HCT116 (cell line): ENCODE results near the gene TACR2. TPM values are rescaled to one million over a fixed set of nuclear protein-coding genes. Genes with fewer than 3 reads are reported as not detected.

ENCODE experiments used
- ATAC-seq: fragments of 200-7000 bp; cut with Tn5 transposase; 2 replicates; pipeline ENCODE4 v1.9.1; 2020; ENCODE audit warnings: mild to moderate bottlenecking, moderate library complexity
- BruUV-seq: library from RNA; stranded (reverse); fragments of 400-500 nt; replicated peaks from 2 replicates; lab custom pipeline; 2021; lab: Mats Ljungman, UMichigan
- CTCF ChIA-PET: fragments of 300-600 bp; sonication (Branson Sonifier 250); formaldehyde crosslinking; loops from one replicate; lab custom pipeline; 2021; ENCODE audit warnings: antibody characterized with exemption; lab: Charles Lee
- POLR2A ChIA-PET: fragments of 300-600, 350-600 bp; sonication (Branson Sonifier 250); formaldehyde crosslinking; loops from one replicate; lab custom pipeline; 2021; ENCODE audit warnings: antibody characterized with exemption; lab: Charles Lee
- RAD21 ChIA-PET, 2 experiments: fragments of 300-600 bp; sonication (Branson Sonifier 250); formaldehyde crosslinking; loops; one replicate each; lab custom pipeline; 2023; ENCODE audit warnings: low total read pairs in 2 of 2; ENCODE audit not compliant: uncharacterized antibody in 2 of 2, unreplicated experiment in 2 of 2, low non-redundant PET in 1 of 2; lab: Charles Lee
- DNase-seq: peaks from one replicate; pipeline ENCODE4 v3.0.0-alpha.2; 2010; ENCODE audit warnings: low read depth, low spot score
- H2AFZ ChIP-seq: fragments of 200-600 bp; shearing (Covaris generic), sonication (generic); 2 replicates; pipeline ENCODE4 v1.6.1; 2017; ENCODE audit warnings: low read depth, mixed run types, mixed read lengths, antibody characterized with exemption, low read length; ENCODE audit not compliant: poor library complexity, severe bottlenecking
- H3K27ac ChIP-seq: 2 replicates; pipeline ENCODE4 v1.5.1; 2012; ENCODE audit warnings: low read depth, low read length
- H3K27me3 ChIP-seq: fragments of 200-600 bp; sonication (generic); 2 replicates; pipeline ENCODE4 v1.6.1; 2016; ENCODE audit warnings: mixed run types, low read length, mixed read lengths; ENCODE audit not compliant: insufficient read depth
- H3K36me3 ChIP-seq, 2 experiments: fragments of 200-500 bp in 1 of 2; fragments of 200-600 bp in 1 of 2; sonication (Bioruptor generic) in 1 of 2; sonication (generic) in 1 of 2; 2 replicates each; pipeline versions ENCODE4 v1.5.1 to v1.6.1; 2014 to 2016; ENCODE audit warnings: low read length in 2 of 2, inconsistent platforms in 1 of 2, mixed read lengths in 1 of 2, mixed run types in 1 of 2; ENCODE audit not compliant: insufficient read depth in 2 of 2, control insufficient read depth in 1 of 2
- H3K4me1 ChIP-seq, 2 experiments: fragments of 200-600 bp in 1 of 2; sonication (generic) in 1 of 2; 2 replicates each; pipeline versions ENCODE4 v1.5.1 to v1.6.1; 2012 to 2017; ENCODE audit warnings: low read length in 2 of 2, inconsistent platforms in 1 of 2, mild to moderate bottlenecking in 1 of 2, mixed read lengths in 1 of 2, mixed run types in 1 of 2, moderate library complexity in 1 of 2; ENCODE audit not compliant: insufficient read depth in 2 of 2, control insufficient read depth in 1 of 2
- H3K4me2 ChIP-seq: fragments of 200-600 bp; sonication (generic); 2 replicates; pipeline ENCODE4 v1.6.1; 2017; ENCODE audit warnings: mixed run types, low read length, mixed read lengths
- H3K4me3 ChIP-seq, 2 experiments: fragments of 200-600 bp in 1 of 2; sonication (generic) in 1 of 2; replicated peaks in 1 of 2; 2 replicates each; pipeline ENCODE4 v1.5.1; 2011 to 2016; ENCODE audit warnings: low read length in 2 of 2, control low read depth in 1 of 2, low read depth in 1 of 2, mild to moderate bottlenecking in 1 of 2, mixed read lengths in 1 of 2, mixed run types in 1 of 2
- H3K79me2 ChIP-seq: fragments of 200-600 bp; sonication (generic); 2 replicates; pipeline ENCODE4 v1.6.1; 2017; ENCODE audit warnings: mild to moderate bottlenecking, mixed run types, low read length, moderate library complexity, mixed read lengths; ENCODE audit not compliant: insufficient read depth
- H3K9ac ChIP-seq: fragments of 200-600 bp; sonication (generic); 2 replicates; pipeline ENCODE4 v1.6.1; 2016; ENCODE audit warnings: low read length, mixed read lengths
- H3K9me2 ChIP-seq: fragments of 200-600 bp; sonication (generic), shearing (Covaris generic); 2 replicates; pipeline ENCODE4 v1.6.1; 2017; ENCODE audit warnings: mixed run types, mild to moderate bottlenecking, moderate library complexity; ENCODE audit not compliant: insufficient read depth
- H3K9me3 ChIP-seq, 2 experiments: fragments of 200-500 bp in 1 of 2; fragments of 200-600 bp in 1 of 2; sonication (Bioruptor generic) in 1 of 2; sonication (generic) in 1 of 2; 2 replicates each; pipeline ENCODE4 v1.6.1; 2014 to 2017; ENCODE audit warnings: low read length in 2 of 2, mixed read lengths in 2 of 2, inconsistent platforms in 1 of 2, low read depth in 1 of 2, mild to moderate bottlenecking in 1 of 2, mixed run types in 1 of 2, moderate library complexity in 1 of 2; ENCODE audit not compliant: control insufficient read depth in 1 of 2, insufficient read depth in 1 of 2
- H4K20me1 ChIP-seq: fragments of 200-600 bp; sonication (generic), shearing (Covaris generic); 2 replicates; pipeline ENCODE4 v1.6.1; 2017; ENCODE audit warnings: mixed run types, mild to moderate bottlenecking, moderate library complexity; ENCODE audit not compliant: insufficient read depth
- CBX3 ChIP-seq: IDR thresholded peaks from 2 replicates; pipeline ENCODE4 v1.6.1; 2012; ENCODE audit warnings: low read depth
- CEBPB ChIP-seq: IDR thresholded peaks from 2 replicates; pipeline ENCODE4 v1.6.1; 2012; ENCODE audit warnings: low read depth
- EGR1 ChIP-seq: IDR thresholded peaks from 2 replicates; pipeline ENCODE4 v1.6.1; 2012; ENCODE audit warnings: low read depth
- ELF1 ChIP-seq: IDR thresholded peaks from 2 replicates; pipeline ENCODE4 v1.6.1; 2012; ENCODE audit warnings: low read depth, borderline replicate concordance
- EZH2 ChIP-seq: fragments of 200-600 bp; sonication (generic); IDR thresholded peaks from 2 replicates; pipeline ENCODE4 v1.6.1; 2017; ENCODE audit warnings: antibody characterized with exemption, mixed run types
- EZH2phosphoT487 ChIP-seq: fragments of 200-600 bp; IDR thresholded peaks from 2 replicates; pipeline ENCODE4 v1.6.1; 2018; ENCODE audit warnings: antibody characterized with exemption, borderline replicate concordance
- JUND ChIP-seq: IDR thresholded peaks from 2 replicates; pipeline ENCODE4 v1.6.1; 2012
- POLR2AphosphoS5 ChIP-seq: IDR thresholded peaks from 2 replicates; pipeline ENCODE4 v1.6.1; 2011; ENCODE audit warnings: mild to moderate bottlenecking, low read depth, low read length, moderate library complexity
- RAD21 ChIP-seq: IDR thresholded peaks from 2 replicates; pipeline ENCODE4 v1.6.1; 2012; ENCODE audit warnings: low read depth, mild to moderate bottlenecking
- SIN3A ChIP-seq: IDR thresholded peaks from 2 replicates; pipeline ENCODE4 v1.6.1; 2012; ENCODE audit warnings: low read depth
- SRF ChIP-seq: IDR thresholded peaks from 2 replicates; pipeline ENCODE4 v1.6.1; 2012; ENCODE audit warnings: low read depth
- YY1 ChIP-seq: IDR thresholded peaks from 2 replicates; pipeline ENCODE4 v1.6.1; 2011; ENCODE audit warnings: low read length, low read depth, moderate library complexity, mild to moderate bottlenecking; ENCODE audit not compliant: insufficient replicate concordance; ENCODE audit errors: extremely low read depth
- ZFX ChIP-seq: fragments of 450-650 bp; IDR thresholded peaks from 2 replicates; pipeline ENCODE4 v1.6.1; 2017
- ZNF274 ChIP-seq: fragments of 200-500 bp; sonication (Bioruptor generic); IDR thresholded peaks from 2 replicates; pipeline ENCODE4 v1.6.1; 2014; ENCODE audit warnings: mild to moderate bottlenecking, low read depth, low read length, inconsistent platforms
- intact Hi-C: fragments of 100-400 bp; cut with micrococcal nuclease; formaldehyde crosslinking; loops from 2 replicates; pipeline ENCODE4 v1.10.0; 2022
- total RNA-seq: library from RNA; stranded (reverse); gene quantifications from one replicate; pipeline ENCODE4 v1.2.1, GENCODE V29; 2021; ENCODE audit not compliant: unreplicated experiment
- TF ChIP-seq, protein P1 (sequence below), 3 experiments: fragments of 200-600 bp in 1 of 3; sonication (generic) in 1 of 3; IDR thresholded peaks in 2 of 3; conservative IDR thresholded peaks in 1 of 3; 2 replicates each; pipeline ENCODE4 v1.5.1; 2012 to 2017; ENCODE audit warnings: low read depth in 2 of 3, low read length in 2 of 3, antibody characterized with exemption in 1 of 3, borderline replicate concordance in 1 of 3, control low read depth in 1 of 3, mild to moderate bottlenecking in 1 of 3, mixed read lengths in 1 of 3, mixed run types in 1 of 3, moderate library complexity in 1 of 3; ENCODE audit not compliant: insufficient read depth in 1 of 3
- TF ChIP-seq, protein P2 (sequence below): IDR thresholded peaks from 2 replicates; pipeline ENCODE4 v1.6.1; 2012
- TF ChIP-seq, protein P3 (sequence below): IDR thresholded peaks from 2 replicates; pipeline ENCODE4 v1.6.1; 2011; ENCODE audit warnings: mild to moderate bottlenecking, low read length, moderate library complexity; ENCODE audit not compliant: insufficient replicate concordance; ENCODE audit errors: extremely low read depth
- TF ChIP-seq, protein P4 (sequence below): IDR thresholded peaks from 2 replicates; pipeline ENCODE4 v1.6.1; 2012; ENCODE audit warnings: low read depth
- TF ChIP-seq, protein P5 (sequence below): IDR thresholded peaks from 2 replicates; pipeline ENCODE4 v1.6.1; 2012

The TACR2 gene
- total RNA-seq, 1 experiment from 2014 or later = not detected

DNA sequence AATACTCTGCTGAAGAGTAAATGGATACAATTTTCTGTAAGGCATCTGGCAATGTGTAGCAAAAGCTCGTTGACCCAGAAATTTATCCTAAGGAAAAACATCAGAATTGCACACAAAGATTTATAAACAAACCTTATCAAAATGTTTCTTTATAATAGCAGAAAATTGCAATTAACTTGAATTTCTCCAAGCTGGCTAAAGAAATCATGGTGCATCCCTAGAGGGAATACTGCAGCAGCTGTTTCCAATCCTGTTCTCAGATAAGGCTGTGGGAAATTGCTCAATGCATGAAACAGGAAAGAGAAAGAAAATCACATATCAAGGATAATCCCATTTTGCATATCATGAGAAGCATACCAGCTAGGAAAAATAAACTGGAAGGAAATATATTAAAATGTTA is 18.7 kb downstream of the TACR2 start:
- no peaks in the 10 kb centered on the region; the same call in 1 of the 2 replicates for H4K20me1 ChIP-seq
- no peaks in the 10 kb centered on the region for H3K9me2 ChIP-seq
- H3K79me2 ChIP-seq = no peaks in the 10 kb centered on the region
- no peak overlapping the region for H3K4me3 ChIP-seq
- DNase-seq = no peak
- CTCF ChIA-PET = interaction anchor here (1.3 kb wide), 1 partner anchor 10 kb away, joined by 5 read pairs; no protein-coding TSS in a partner anchor
- no peaks in the 10 kb centered on the region for H3K4me1 ChIP-seq
- intact Hi-C loops = no loop called here
- RAD21 ChIA-PET = no interaction called here
- TF ChIP-seq CBX3 (no peak), CEBPB (no peak), EZH2phosphoT487 (no peak), SRF (no peak), POLR2AphosphoS5 (no peak), EGR1 (no peak), ELF1 (no peak), RAD21 (no peak), YY1 (no peak), ZFX (no peak), SIN3A (no peak), EZH2 (no peak), ZNF274 (no peak), JUND (no peak)
- TF ChIP-seq, protein P1, sequence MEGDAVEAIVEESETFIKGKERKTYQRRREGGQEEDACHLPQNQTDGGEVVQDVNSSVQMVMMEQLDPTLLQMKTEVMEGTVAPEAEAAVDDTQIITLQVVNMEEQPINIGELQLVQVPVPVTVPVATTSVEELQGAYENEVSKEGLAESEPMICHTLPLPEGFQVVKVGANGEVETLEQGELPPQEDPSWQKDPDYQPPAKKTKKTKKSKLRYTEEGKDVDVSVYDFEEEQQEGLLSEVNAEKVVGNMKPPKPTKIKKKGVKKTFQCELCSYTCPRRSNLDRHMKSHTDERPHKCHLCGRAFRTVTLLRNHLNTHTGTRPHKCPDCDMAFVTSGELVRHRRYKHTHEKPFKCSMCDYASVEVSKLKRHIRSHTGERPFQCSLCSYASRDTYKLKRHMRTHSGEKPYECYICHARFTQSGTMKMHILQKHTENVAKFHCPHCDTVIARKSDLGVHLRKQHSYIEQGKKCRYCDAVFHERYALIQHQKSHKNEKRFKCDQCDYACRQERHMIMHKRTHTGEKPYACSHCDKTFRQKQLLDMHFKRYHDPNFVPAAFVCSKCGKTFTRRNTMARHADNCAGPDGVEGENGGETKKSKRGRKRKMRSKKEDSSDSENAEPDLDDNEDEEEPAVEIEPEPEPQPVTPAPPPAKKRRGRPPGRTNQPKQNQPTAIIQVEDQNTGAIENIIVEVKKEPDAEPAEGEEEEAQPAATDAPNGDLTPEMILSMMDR (IDR thresholded peaks at IDR 0.05 in 2 of 3, conservative IDR thresholded peaks at IDR 0.05 in 1 of 3; ENCODE audit: borderline replicate concordance in 1 of 3, insufficient read depth in 1 of 3, low read depth in 2 of 3, low read length in 2 of 3) = no peak
- TF ChIP-seq, protein P2, sequence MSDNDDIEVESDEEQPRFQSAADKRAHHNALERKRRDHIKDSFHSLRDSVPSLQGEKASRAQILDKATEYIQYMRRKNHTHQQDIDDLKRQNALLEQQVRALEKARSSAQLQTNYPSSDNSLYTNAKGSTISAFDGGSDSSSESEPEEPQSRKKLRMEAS = no peak
- TF ChIP-seq, protein P3, sequence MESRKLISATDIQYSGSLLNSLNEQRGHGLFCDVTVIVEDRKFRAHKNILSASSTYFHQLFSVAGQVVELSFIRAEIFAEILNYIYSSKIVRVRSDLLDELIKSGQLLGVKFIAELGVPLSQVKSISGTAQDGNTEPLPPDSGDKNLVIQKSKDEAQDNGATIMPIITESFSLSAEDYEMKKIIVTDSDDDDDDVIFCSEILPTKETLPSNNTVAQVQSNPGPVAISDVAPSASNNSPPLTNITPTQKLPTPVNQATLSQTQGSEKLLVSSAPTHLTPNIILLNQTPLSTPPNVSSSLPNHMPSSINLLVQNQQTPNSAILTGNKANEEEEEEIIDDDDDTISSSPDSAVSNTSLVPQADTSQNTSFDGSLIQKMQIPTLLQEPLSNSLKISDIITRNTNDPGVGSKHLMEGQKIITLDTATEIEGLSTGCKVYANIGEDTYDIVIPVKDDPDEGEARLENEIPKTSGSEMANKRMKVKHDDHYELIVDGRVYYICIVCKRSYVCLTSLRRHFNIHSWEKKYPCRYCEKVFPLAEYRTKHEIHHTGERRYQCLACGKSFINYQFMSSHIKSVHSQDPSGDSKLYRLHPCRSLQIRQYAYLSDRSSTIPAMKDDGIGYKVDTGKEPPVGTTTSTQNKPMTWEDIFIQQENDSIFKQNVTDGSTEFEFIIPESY = no peak
- TF ChIP-seq, protein P4, sequence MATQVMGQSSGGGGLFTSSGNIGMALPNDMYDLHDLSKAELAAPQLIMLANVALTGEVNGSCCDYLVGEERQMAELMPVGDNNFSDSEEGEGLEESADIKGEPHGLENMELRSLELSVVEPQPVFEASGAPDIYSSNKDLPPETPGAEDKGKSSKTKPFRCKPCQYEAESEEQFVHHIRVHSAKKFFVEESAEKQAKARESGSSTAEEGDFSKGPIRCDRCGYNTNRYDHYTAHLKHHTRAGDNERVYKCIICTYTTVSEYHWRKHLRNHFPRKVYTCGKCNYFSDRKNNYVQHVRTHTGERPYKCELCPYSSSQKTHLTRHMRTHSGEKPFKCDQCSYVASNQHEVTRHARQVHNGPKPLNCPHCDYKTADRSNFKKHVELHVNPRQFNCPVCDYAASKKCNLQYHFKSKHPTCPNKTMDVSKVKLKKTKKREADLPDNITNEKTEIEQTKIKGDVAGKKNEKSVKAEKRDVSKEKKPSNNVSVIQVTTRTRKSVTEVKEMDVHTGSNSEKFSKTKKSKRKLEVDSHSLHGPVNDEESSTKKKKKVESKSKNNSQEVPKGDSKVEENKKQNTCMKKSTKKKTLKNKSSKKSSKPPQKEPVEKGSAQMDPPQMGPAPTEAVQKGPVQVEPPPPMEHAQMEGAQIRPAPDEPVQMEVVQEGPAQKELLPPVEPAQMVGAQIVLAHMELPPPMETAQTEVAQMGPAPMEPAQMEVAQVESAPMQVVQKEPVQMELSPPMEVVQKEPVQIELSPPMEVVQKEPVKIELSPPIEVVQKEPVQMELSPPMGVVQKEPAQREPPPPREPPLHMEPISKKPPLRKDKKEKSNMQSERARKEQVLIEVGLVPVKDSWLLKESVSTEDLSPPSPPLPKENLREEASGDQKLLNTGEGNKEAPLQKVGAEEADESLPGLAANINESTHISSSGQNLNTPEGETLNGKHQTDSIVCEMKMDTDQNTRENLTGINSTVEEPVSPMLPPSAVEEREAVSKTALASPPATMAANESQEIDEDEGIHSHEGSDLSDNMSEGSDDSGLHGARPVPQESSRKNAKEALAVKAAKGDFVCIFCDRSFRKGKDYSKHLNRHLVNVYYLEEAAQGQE = no peak
- TF ChIP-seq, protein P5, sequence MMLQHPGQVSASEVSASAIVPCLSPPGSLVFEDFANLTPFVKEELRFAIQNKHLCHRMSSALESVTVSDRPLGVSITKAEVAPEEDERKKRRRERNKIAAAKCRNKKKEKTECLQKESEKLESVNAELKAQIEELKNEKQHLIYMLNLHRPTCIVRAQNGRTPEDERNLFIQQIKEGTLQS = no peak
- POLR2A ChIA-PET = no interaction called here
- H2AFZ ChIP-seq = no peak overlapping the region
- no TSS peak for BruUV-seq
- no peak overlapping the region for H3K27ac ChIP-seq
- H3K4me2 ChIP-seq = no peak overlapping the region
- H3K36me3 ChIP-seq = no peaks in the 10 kb centered on the region; a peak in 1 of 4 replicates
- ATAC-seq = no peak
- H3K27me3 ChIP-seq = no peaks in the 10 kb centered on the region
- no peaks in the 10 kb centered on the region for H3K9me3 ChIP-seq
- H3K9ac ChIP-seq = no peak overlapping the region
